HG03159 (cell line): Measurements from ENCODE around the gene MEIS2.

Source experiments
- ATAC-seq: cut with Tn5 transposase; IDR thresholded peaks from one replicate; pipeline ENCODE4 v1.9.1; 2021; ENCODE audit warnings: mild to moderate bottlenecking, moderate library complexity; ENCODE audit not compliant: unreplicated experiment

Gene MEIS2

GRCh38 chr15:37041836-37042235 is 58.5 kb downstream of the MEIS2 start:
- ATAC-seq: no peak

GRCh38 chr15:37041042-37041441 is 59.3 kb downstream of the MEIS2 start:
- ATAC-seq: no peak

GRCh38 chr15:37040072-37040742 is 60.1 kb downstream of the MEIS2 start:
- no peak for ATAC-seq

- no peak for ATAC-seq
Observed at GRCh38 chr15:37038716-37039106, 61.6 kb downstream of the MEIS2 start.

- ATAC-seq: no peak
Observed at GRCh38 chr15:37037850-37038715, 62.3 kb downstream of the MEIS2 start.

GRCh38 chr15:37037071-37037655 is 63.2 kb downstream of the MEIS2 start:
- no peak for ATAC-seq

GRCh38 chr15:37034835-37035748 is 65.3 kb downstream of the MEIS2 start:
- ATAC-seq: no peak

GRCh38 chr15:37034392-37034791 is 66.0 kb downstream of the MEIS2 start:
- ATAC-seq: no peak

GRCh38 chr15:37032091-37032775 is 68.1 kb downstream of the MEIS2 start:
- ATAC-seq: no peak

GRCh38 chr15:37031198-37031597 is 69.2 kb downstream of the MEIS2 start:
- ATAC-seq: no peak

- no peak for ATAC-seq
Observed at GRCh38 chr15:37028625-37029296, 71.6 kb downstream of the MEIS2 start.

- ATAC-seq: no peak
Observed at GRCh38 chr15:37020852-37021251, 79.5 kb downstream of the MEIS2 start.

GRCh38 chr15:37019479-37020433 is 80.6 kb downstream of the MEIS2 start:
- ATAC-seq: no peak

- no peak for ATAC-seq
Observed at GRCh38 chr15:37017031-37017625, 83.2 kb downstream of the MEIS2 start.

GRCh38 chr15:37016231-37016630 is 84.1 kb downstream of the MEIS2 start:
- no peak for ATAC-seq

GRCh38 chr15:37015451-37015850 is 84.9 kb downstream of the MEIS2 start:
- ATAC-seq: no peak

GRCh38 chr15:37015035-37015434 is 85.3 kb downstream of the MEIS2 start:
- no peak for ATAC-seq

GRCh38 chr15:37014566-37014965 is 85.8 kb downstream of the MEIS2 start:
- ATAC-seq: no peak
